ENCODE data around the gene ECSIT.

DNA sequence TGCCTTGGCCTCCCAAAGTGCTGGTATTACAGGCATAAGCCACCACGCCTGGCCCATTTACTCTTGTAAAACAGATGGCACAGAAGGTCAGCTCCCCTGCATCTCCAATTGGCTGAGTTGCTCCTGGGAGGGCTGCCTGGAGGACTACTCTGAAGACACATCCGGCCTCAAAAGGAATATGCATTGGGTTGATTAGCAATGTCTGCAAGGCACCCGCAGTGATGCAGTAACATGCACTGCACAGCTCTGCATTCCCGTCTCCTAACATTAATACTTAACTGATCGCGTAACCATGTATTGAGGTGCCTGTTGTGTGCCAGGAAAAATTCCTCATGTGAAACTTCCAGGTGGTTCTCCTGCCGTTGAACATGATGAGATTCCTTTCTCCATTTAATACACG, 53.1 kb downstream of the ECSIT start:
- TF ChIP-seq EZH2 (IDR thresholded peaks at IDR 0.05; ENCODE audit: insufficient read depth, poor library complexity, severe bottlenecking) (no peak), EZH2phosphoT487 (IDR thresholded peaks at IDR 0.05; ENCODE audit: insufficient read depth, low read depth) (no peak)
